ENCODE results near the gene KCNQ1. TPM values are rescaled to one million over a fixed set of nuclear protein-coding genes. Genes with fewer than 3 reads are reported as not detected.

KCNQ1 gene
- polyA plus RNA-seq, 3 donors = 11.5 to 13.4 (median 12.7) TPM

DNA sequence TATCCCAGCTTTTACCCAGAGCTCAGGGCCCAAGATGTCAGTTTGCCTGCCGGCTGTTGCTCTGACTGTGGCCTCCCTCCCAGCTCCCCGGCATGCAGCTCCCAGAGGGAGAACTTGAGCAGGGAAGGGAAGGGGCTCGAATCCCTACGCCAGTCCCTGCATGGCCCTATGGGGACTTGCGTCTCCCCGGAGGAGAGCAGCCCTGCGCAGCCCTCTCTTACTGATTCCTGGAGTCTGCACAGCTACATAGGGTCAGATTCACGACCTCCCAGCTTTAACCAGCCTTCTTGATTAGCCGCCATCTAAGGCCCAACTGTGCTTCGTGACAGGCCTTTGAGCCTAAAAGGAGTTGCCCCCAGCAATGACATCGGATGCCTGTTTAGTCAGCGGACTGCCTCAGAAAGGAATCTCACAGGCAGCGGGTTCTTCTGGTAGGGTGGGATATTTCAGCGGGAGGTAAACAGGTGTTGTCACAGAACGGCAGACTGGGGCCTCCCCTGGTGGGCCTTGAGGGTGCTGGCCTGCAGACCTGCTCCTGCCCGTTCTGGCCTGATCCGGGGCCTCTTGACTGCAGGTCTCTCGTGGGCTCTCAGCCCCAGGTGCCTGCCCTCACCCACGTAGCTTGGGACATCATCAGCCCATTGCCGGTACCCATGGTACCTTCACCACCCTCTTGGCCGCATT lies 298.8 kb downstream of the KCNQ1 start:
- DNase-seq = no peak

DNA sequence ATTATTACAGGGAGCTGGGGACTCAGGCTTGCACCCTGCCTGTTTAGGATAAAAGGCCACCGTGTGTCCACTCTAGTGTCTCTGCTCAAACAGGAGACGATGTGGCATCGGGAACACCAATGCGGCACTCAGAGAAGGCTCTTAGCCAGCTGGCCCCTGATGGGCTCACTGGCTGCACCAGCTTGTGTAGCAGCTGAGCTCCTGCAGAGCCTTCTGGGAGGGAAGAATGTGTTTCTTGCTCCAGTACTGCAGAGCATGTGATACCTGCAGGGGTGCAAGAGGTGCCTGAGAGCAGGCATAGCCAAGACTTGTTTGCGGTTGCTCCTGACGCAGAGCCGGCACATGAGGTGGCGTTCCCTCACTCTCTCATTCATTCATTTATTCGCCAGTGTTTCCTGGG lies 299.4 kb downstream of the KCNQ1 start:
- DNase-seq = no peak

DNA sequence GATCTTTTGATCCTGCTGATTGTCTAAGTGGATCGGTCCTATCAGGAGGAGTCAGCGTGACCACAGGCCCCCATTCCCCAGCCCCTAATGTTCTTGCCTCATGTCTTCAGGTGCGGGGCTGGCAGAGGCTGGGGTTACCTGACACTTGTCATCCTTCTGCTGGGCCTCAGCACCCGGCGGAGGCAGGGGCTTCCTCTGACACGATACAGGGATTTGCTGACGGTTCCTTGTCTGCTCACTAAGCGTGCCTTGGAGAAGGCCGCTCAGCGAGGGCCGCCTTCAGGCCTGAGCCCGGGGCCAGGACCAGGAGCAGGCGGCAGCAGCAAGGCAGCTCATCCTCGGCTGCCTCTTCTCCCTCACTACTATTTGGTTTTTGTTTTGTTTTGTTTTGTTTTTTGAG lies 300.7 kb downstream of the KCNQ1 start:
- DNase-seq = no peak

DNA sequence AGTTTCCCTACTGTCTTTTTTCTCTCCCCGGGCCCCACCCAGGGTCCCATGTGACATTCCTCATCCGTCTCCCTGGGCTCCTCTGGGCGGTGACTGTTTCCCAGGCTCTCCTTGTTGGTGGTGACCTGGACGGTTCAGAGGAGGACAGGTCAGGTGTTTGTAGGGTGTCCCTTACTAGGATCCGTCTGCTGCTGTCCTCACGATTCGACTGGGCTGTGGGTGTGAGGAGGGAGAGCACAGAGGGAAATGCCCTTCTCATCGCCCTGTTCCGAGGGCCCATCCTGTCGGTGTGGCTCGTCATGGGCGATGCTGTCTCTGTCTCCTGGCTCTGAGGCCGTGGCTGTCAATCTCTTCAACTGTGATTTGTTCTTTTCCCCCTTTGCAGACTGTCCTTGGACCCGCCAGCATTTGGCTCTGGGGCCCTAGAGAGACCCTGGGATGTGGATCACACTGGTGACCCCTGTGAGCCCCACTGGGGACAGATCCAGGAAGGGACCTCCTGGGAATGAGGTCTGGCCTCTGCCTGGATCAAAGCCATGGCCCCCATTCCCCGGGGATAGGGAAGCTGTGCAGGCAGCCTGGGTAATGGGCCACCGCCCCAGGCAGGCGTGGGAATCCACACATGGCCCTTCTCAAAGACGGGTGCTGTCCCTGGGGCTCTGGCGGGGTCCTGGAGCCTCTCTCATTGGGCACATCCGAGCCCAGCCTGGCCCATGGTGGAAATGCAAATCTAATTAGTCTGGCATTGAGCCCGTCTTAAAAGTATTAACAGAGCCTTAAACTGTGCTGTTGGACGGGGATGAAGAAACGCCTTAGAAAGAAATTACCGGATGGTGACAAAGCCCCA lies 301.8 kb downstream of the KCNQ1 start:
- DNase-seq = no peak

DNA sequence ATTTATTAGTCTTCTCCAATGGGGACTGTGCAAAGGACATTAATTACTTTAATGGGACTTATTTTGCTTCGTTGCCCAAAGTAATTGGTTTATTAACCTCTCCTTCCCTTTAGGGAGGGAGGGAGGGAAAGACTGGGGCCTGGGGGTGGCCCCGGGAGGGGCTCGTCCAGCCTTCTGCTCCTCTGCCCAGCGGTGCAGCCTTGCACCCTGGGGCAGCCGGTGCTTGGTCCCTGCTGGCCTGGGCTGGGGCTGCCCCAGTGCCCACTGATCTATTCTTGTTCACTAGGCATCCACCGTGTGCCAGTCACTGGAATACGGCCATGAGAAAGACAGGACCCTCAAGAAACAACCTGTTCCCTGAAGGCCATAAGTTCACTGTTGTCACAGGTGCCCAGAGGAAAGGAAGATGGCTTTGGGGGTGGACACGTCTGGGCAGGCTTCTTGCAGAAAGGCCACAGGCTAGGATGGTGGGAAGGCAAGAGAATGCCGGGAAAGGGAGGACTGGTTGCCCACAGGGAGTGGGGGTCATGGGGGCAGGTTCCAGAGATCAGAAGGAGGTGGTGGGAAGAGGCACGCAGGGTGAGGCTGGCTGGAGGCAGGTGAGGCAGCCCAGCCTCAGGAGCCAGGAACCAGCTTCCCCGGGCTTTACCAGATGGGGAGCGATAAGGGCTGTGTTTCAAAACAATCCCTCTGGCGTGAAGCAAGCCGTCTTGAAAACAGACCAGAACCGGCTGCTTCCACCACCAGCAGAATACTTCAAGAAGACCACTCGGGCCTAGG lies 302.6 kb downstream of the KCNQ1 start:
- no peak for DNase-seq

DNA sequence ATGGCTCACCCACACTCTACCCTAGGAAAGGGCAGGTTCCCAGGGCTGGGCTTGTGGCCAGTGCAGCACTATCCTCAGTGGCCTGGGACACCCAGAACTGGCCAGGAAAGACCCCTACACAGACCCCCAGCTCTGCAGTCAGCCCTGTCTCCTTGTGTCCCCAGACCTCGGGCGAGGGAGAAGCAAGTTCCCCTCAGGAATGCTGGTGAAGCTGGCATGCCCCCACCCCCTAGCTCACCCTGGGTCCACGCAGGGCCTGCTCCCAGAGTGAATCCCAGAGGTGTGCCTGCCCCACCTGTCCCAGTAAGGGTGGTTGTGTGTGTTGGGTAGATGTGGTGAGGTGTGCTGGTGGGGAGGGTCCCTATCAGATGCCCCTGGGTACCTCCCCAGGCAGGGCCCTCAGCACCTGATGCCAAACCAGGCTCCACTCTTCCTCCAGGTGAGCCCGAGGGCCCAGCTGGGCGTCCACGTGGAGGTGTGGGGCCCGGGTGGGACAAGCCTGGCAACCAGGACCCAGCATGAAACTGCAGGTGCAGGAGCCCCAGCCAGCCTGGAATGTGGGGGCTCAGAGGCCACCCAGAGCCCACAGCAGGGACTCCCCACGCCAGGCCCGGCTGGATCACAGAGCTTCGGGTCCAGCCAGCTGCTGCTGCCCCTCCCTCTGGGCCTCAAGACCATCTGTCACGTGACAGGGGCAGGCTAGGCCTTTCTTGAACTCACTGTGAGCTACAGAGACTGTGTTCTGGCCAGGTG lies 303.4 kb downstream of the KCNQ1 start:
- DNase-seq = no peak

DNA sequence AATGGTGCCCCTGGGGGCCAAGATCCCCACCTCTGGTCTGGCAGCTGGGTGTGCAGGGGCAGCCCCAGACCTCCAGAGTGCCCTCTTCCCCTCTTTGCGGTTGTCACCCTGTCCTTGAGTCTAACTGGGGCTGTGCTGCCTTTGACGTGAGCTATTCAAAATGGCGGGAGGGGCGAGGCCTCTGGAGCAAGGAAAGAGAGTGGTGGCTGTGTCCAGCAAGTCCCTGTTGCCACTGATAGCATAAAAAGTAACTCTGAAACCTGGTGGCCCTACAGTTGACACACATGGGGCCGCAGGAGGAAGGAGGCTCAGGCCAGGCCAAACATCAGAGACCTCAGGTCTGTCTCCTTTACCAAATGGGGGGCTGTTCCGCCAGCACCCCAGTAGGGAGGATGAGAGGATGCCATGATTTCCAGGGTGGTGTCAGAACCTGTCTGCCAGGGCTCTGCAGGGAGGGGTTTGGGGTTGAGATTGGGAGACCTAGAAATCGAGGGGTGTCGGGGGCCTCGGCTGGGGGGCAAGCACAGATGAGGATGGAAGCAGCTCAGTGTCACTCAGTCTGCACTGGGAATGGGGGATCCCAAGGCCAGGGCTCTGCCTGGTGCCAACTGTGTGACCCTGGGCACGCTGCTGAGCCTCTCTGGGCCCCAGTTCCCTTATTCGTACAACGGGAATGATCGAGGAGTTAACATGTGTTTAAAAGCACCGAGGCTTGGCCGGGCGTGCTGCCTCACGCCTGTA lies 304.2 kb downstream of the KCNQ1 start:
- DNase-seq = no peak

DNA sequence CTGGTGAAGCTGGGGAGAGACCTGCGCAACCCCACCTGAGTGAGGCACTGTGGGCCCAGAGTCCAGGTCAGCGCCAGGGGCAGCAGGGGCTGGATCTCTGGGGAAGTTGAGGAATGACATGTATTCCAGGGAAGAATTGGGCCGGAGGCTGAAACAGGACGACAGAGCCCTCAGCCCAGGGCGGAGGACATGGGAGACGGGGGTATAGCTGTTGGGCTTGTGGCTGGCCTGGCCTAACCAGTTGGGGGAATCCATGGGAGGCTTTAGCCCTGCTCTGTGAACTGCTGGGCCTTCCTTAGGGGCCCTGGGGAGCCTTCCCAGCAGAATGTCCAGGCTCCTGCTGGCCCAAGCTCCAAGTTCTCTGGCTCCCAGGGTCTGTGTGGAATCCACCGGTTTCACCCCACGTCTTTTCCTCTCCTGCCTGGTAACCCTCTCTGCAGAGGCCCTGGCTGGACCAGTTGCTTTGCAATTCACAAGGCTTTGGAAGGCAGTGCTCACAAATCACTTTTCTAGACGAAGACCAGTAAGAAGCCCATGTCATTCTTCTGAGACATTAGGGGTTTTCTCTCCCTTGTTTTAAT lies 305.4 kb downstream of the KCNQ1 start:
- no peak for DNase-seq

DNA sequence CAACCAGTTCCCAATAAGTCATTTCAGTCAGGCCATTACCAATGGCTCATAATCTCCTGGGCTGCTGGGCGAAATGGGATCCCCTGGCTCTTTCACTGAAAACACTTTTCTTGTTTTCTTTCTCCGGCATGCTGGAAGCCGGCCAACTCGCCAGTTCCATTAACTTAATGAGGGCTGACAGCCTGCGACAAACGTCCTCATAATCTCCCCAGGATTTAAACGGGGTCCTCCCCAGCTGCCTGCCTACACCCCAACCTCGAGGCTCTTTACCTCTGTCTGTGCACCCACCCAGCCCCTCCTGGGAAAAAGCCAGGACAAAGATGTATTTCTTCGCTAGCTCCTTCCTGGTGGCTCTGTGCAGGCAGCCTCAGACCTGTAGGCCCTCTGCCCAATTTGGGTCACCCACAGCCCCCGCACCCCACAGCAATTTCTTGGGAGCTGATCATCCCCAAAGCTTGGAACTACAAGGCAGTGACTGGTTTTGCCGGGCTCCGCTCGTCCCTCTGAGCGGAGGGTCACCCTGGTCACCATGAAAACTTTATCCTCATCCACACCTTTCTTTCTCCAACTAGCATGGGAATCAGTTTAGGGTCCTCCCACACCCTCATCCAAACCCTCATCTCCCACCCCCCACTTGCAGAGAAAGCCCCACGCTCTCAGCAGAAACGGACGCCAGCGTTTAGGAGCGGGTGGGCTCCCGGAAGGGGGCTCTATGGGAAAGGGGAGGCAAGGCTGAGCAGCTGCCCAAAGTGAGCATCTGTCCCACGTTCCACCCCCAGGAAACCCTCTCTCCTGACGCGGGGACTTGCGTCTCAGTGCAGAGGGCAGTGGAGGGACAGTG lies 306.1 kb downstream of the KCNQ1 start:
- peak; percentile 78 for DNase-seq

DNA sequence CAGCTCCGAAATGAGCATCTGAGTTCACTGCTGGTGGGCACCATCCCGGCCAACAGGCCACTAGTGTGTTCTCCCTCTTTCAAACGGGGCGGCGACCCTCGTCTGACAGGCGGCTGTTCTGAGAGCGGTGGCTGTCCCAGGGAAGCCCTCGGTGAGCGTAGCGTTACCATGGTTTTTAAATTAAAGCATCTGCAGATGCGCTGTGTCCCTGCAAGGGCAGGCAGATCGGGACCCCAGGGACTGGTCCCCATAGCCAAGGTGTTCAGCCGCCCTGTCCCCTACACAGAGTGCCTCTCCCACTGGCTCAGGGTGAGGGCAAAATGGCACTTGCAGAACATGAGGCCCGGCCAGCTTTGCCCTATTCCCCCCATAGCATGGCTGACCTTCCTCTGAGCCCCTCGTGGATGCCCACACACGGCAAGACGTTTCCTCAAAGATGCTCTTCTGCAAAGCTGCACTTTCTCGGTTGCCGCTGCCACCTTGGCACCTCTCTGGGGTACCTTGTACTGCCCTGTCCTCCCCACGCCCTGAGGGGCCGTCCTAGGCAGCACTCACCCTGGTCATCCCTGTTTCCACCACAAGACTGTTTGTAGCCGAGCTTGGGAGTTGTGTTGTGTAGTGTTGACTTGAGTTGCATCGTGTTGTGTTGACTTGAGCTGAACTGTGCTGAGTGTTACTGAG lies 306.9 kb downstream of the KCNQ1 start:
- DNase-seq = no peak

DNA sequence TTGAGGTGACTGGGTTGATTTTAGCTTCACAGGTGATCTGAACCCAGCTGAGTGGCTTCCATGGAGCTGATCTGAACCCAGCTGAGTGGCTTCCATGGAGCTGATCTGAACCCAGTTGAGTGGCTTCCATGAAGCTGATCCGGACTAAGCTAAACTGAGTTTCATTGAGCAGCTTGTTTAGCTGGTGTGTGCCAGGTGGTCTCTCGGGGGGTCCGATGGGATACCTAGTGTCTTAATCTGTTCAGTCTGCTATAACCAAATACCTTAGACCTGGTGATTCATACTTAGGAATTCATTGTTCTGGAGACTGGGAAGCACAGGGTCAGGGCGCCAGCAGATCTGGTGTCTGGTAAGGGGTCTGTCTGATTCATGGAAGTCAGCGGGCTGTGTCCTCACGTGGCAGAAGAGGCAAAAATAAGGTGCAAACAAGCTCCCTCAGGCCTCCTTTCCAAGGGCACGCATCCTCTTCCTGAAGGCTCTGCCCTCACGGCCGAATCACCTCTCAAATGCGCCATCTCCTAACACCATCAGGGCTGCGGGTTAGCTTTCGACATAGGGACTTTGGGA lies 307.5 kb downstream of the KCNQ1 start:
- DNase-seq = no peak

DNA sequence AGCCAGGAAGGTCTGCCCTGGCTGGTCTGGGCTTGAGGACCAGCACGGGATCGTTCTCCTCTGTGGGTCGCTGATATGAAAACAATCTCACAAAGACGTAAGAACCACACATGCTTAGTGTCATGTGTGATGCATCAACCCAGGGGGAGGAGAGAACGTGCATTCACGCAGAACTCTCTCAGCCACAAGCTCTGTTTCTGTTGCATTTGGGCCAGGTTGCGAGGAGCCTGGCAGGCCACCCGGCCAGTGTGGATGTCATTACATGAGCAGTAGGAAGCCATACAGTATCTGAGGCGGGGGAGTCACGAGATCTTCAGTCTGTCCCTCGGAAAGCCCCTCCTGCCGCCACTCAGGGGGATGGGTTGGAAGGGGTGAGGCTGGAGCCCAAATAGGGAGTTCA lies 308.1 kb downstream of the KCNQ1 start:
- no peak for DNase-seq

DNA sequence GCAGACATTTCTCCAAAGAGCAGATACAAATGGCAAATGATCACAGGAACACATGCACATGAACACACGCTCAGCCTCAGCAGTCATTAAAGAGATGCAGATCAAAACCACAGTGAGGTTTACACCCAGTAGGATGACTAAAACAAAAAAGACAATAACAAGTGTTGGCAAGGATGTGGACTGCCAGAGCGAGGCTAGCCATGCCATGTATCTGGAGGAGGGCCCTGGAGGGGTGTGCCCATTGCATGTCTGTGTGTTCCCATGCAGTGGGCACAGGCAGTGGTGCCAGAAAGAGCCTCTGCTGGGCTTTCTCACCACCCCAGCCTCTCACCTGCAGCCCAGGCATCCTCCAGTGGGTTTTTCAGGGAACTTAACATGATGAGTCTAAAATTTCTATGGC lies 309.2 kb downstream of the KCNQ1 start:
- no peak for DNase-seq

DNA sequence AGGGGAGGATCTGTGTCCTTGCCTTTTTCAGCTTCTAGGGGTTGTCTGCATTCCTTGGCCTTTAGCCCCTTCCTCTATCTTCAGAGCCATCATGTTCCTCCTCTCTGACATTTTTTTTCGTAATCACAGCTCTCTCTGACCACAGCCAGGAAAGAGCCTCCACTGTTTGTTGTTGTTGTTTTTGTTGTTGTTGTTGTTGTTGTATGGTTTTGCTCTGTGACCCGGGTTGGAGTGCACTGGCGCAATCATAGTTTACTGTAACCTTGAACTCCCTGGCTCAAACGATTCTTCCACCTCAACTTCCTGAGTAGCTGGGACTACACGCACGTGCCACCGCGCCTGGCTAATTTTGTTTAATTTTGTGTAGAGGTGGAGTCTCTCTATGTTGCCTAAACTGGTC lies 310.3 kb downstream of the KCNQ1 start:
- DNase-seq = no peak

DNA sequence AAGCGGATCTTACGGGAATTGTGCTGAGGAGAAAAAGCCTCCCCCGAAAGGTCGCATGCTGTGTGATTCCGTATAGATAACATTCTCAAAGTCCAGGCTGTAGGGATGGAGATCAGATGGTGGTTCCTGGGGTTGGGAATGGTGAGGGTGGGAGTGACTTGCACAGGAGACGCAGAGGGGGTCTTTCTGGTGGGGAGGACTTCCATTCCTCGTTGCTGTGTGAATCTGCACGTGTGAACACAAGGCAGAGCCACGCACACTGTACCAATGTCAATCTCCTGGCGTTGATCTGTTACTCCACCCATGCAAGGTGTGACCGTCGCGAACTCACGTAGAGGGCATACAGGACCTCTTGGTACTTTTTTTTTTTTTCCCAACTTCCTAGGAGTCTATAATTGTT lies 313.9 kb downstream of the KCNQ1 start:
- DNase-seq = no peak

DNA sequence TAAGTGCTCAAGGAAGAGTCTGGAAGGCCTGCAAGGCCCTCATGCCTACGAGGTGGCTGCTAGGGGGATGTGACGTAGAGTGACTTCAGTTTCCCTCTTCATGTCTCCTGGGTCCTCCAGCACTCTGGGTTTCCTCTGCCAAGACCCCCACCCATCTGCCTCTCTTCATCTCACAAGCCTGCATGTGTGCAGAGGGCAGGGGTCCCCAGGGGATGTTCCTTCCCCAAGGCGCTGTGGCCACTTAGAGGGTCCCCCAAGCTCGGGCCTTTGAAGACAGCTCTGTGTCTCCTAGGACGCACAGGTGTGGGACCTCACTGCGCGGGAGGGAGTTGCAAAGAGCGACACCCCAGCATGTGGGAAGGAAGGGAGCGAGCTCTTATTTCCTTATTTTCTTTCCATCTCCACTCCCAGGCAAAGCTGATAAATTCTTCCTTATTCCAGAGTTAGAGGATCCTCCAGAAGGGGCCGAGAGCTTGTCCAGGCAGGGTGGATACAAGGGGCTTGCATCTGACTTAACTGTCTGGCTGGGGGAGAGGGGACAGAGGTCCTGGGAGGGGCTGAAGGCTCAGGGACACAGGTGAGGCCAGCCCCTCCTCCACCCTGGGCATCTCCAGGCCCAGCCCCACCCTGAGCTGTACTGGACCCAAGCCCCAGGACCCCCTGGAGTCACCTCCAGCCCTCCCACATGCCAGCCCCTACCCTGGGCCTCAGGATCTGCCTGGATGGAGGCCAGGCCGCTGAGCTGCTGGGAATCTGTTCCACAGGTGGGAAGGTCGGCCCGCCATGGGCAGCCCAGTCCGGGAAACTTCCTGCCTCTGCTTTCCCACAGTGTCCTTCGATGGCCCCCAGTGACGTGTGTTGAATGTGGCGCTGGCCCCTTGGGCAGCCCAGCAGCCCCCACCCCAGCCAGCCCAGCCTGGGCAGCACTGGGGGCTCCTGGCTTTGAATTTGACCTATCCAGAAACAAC lies 314.7 kb downstream of the KCNQ1 start:
- no peak for DNase-seq

DNA sequence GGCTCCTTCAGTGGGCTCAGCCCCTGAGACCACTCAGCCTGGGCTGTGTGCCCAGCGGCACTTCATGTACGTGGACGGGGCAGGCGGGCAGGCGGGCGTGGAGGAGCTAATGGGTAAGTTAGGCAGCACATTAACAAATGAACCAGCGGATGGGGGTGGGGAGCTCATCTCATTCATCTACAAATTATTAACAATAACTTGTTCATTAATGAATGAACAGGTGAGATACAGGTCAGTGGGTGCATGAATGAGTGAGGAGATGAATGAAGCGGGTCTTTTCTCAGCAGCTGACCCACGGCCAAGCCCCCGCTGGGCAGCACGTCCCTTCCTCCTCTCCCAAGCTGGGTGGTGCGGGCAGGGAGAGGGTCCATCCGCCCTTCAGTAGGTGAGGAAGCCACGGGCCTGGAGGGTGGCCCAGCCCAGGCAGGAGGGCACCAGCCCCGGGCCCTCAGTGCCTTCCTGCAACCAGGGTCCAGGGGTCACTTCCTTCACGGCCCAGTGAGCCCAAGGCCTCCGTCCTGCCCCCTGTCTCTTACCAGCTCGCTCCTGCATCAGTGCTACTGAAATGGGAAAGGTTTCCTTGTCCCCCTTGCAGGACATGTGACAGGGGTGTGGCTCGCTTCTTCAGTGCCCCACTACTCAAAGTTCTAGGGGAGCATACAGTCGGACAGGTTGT lies 315.5 kb downstream of the KCNQ1 start:
- DNase-seq = peak; percentile 48
